PC-3 (cell line): Measurements from ENCODE around the gene LRRC8E.

Experiments used
- CTCF ChIP-seq: fragments of 300-600 bp; sonication (generic); conservative IDR thresholded peaks from 2 replicates; pipeline ENCODE4 v1.5.1; 2017; ENCODE audit warnings: antibody characterized with exemption, low read depth, mild to moderate bottlenecking, low read length
- EZH2 ChIP-seq: fragments of 300-600 bp; sonication (generic); IDR thresholded peaks from one replicate; pipeline ENCODE4 v1.6.1; 2017; ENCODE audit warnings: antibody characterized with exemption, mild to moderate bottlenecking, low read length; ENCODE audit not compliant: unreplicated experiment
- EZH2phosphoT487 ChIP-seq: fragments of 300-600 bp; sonication (generic); IDR thresholded peaks from 2 replicates; pipeline ENCODE4 v1.6.1; 2018; ENCODE audit warnings: mild to moderate bottlenecking, antibody characterized with exemption, low read length, borderline replicate concordance

GRCh38 chr19:7905859-7906258, 17.5 kb downstream of the LRRC8E start:
- TF ChIP-seq EZH2phosphoT487 (no peak), CTCF (no peak), EZH2 (no peak)
